Raji (cell line): ENCODE data around the gene SYDE1.

Experiments
- POLR2A ChIP-seq: IDR thresholded peaks from 2 replicates; pipeline ENCODE4 v1.6.1; 2011; ENCODE audit warnings: low read depth, low read length, control low read depth; ENCODE audit not compliant: insufficient read depth

The SYDE1 gene

GRCh38 chr19:15118248-15118647 is 11.0 kb downstream of the SYDE1 start:
- TF ChIP-seq POLR2A, result no peak

- TF ChIP-seq POLR2A, result no peak
Measured at GRCh38 chr19:15118789-15119494, 11.7 kb downstream of the SYDE1 start.

DNA sequence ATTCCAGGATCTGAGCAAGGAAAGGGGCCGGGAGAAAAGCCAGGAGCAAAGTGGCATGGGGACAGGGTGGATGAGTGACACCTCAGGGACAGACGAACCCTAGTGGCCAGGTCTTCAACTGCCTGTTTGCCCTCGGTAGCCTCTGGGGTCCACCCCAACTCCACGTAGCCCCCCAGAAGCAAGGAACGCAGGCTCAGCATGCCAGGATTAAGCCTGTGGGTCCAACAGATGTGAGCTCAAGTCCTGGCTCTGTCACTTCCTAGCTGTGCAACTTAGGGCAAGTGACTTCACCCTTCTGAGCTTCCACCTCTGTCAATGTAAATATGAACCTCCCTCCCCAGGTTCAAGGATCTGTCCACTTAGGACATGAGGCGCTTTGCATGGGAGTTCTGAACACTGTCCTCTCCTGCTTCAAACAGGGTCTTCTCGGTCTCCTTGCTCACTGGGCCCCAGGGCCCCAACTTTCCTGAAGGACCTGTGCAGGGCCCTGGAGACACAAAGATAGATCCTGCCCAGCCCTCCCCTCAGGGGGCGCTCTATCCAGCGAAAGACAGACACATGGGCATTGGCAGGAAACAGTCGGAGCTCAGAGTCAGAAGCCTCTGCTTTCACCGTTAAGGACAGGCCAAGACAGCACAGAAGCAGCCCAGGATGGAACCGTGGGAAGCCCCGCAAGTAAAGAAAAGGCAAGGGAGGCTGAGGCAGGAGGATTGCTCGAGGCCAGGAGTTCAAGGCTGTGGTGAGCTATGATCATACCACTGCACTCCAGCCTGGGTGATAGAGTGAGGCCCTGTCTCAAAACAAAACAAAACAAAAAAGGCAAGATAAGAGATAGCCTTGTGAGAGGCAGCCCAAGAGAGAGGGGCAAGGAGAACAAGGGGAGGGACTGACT is 13.2 kb downstream of the SYDE1 start:
- TF ChIP-seq POLR2A, result no peak

GRCh38 chr19:15122331-15123030 is 15.3 kb downstream of the SYDE1 start:
- no peak for TF ChIP-seq POLR2A

- no peak for TF ChIP-seq POLR2A
Measured at GRCh38 chr19:15123031-15123890, 16.1 kb downstream of the SYDE1 start.

DNA sequence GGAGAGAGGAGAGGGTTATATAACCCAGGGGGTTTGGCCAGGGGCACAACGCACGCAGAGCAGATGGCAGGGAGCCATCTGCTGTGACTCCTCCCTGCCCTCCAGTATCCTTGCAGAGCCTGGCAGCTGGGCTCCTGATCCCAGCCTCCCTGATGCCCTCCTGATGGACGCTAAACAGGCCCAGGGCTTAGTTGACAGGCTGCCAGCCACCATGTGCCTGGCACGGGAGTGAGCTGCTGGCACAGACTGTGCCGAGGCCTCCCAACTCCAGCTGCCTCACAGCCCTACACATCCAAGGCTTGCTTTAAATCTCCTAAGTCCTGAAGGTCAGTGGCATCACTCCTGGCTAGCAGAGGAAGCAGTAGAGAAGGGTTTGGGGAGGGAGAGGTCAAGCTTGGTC is 16.7 kb downstream of the SYDE1 start:
- no peak for TF ChIP-seq POLR2A

- no peak for TF ChIP-seq POLR2A
Measured at GRCh38 chr19:15124572-15125231, 17.5 kb downstream of the SYDE1 start.

DNA sequence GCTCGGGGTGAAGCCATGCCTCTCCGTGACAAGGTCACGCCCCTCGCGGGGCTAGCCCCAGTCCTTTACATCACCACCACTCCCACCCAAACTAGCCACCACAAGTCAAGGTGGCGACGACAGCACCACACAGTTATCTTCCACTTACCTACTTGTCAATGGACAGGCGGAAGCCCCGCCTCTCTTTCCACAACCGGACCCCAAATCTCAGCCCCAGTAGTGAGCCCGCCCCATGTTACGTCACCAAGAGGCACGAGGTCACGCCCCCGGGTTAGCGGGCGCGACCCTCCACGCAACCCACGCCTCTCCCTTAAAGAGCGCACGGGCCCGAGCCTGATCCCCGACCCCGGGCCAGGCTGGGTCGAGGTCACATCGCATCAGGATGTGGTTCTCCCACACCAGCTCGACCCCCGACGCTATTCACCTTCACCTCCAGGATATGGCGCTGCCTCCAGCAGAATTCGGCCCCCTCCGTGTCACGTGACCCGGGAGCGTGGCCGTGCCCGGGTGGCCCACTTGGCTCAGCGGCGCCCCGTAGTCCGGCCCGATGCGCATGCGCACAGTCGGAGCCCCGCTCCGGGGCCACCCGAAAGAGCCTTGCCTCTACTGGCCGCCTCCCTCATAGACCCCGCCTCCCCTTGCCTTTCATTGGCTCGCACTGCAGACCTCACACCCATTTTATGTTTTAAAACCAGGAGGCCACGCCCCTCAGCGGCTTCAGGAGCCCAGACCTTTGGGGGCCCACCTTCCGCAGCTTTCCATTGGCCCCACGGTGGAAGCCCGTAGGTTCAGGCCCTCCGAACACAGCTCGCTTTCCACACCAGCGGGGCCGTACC is 18.2 kb downstream of the SYDE1 start:
- TF ChIP-seq POLR2A, result peak; percentile 80

- no peak for TF ChIP-seq POLR2A
Measured at GRCh38 chr19:15126131-15126910, 19.1 kb downstream of the SYDE1 start.

GRCh38 chr19:15128162-15128770 is 21.1 kb downstream of the SYDE1 start:
- TF ChIP-seq POLR2A, result no peak

DNA sequence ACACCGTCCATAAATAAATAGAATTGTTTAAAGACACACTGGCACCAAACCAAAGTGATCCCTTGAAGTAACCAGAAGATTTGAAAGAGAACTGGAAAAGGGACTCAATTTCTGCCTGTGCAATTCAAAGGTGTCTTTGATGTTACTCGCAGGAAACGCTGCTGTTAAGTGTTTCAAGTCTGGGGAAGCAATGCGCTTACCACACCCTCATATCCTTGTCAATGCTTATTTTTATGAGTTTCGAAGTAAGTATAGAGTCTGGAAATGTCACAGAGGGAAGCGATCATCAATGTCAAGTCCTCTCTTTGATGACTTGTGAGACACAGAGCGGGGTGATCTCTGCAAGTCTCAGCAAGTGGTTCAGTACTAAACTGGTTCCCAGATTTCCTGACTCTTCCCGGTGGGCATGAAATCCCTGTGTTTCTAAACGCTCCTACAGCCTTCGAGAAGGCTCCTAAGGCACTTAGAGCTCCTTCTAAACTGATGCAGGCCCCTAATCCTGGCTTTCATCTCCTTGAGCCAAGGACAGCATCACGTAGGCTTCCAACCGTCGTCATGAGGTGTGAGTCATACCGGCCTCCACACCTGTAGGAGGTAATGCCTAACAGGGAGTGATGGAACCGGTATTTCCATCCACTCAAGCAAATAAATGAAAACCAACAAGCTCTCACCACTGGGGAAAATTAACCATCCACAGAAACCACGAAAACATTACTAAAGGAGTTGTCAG is 22.8 kb downstream of the SYDE1 start:
- no peak for TF ChIP-seq POLR2A
